A673 (cell line): ENCODE data around the gene ELAVL3. TPM values are rescaled to one million over a fixed set of nuclear protein-coding genes. Genes with fewer than 3 reads are reported as not detected.

Experiments
- BruUV-seq: library from RNA; stranded (reverse); fragments of 400-500 nt; replicated peaks from 2 replicates; lab custom pipeline; 2021; lab: Mats Ljungman, UMichigan
- CTCF ChIA-PET: fragments of 300-600 bp; sonication (Branson Sonifier 250); formaldehyde crosslinking; loops from one replicate; lab custom pipeline; 2022; ENCODE audit warnings: antibody characterized with exemption; lab: Charles Lee
- POLR2A ChIA-PET: fragments of 300-600 bp; sonication (Branson Sonifier 250); formaldehyde crosslinking; loops from one replicate; lab custom pipeline; 2022; ENCODE audit warnings: antibody characterized with exemption; ENCODE audit not compliant: low non-redundant PET; lab: Charles Lee
- DNase-seq: peaks from one replicate; pipeline ENCODE4 v3.0.0-alpha.2; 2015; ENCODE audit warnings: low spot score
- H3K27ac ChIP-seq: fragments of 200-600 bp; sonication (generic); 2 replicates; pipeline ENCODE4 v1.5.1; 2016; ENCODE audit warnings: mixed run types, low read depth, mild to moderate bottlenecking, mixed read lengths, antibody characterized with exemption, low read length; ENCODE audit not compliant: poor library complexity, severe bottlenecking
- H3K27me3 ChIP-seq: fragments of 200-600 bp; sonication (generic); replicated peaks from 2 replicates; pipeline ENCODE4 v1.6.1; 2017; ENCODE audit warnings: mixed run types, low read depth, mild to moderate bottlenecking, mixed read lengths, antibody characterized with exemption, low read length; ENCODE audit not compliant: insufficient read depth, poor library complexity
- H3K36me3 ChIP-seq: fragments of 200-600 bp; sonication (generic); 2 replicates; pipeline ENCODE4 v1.6.1; 2016; ENCODE audit warnings: mixed run types, mild to moderate bottlenecking, mixed read lengths, antibody characterized with exemption, low read length; ENCODE audit not compliant: insufficient read depth, poor library complexity, severe bottlenecking
- H3K4me1 ChIP-seq: fragments of 200-600 bp; sonication (generic); 2 replicates; pipeline ENCODE4 v1.6.1; 2017; ENCODE audit warnings: mixed run types, mild to moderate bottlenecking, mixed read lengths, antibody characterized with exemption, low read length; ENCODE audit not compliant: insufficient read depth, poor library complexity, severe bottlenecking
- H3K4me3 ChIP-seq: fragments of 200-600 bp; sonication (generic); 2 replicates; pipeline ENCODE4 v1.5.1; 2016; ENCODE audit warnings: low read depth, mixed run types, mild to moderate bottlenecking, mixed read lengths, low read length; ENCODE audit not compliant: poor library complexity, severe bottlenecking
- H3K9me3 ChIP-seq: fragments of 200-600 bp; sonication (generic); 2 replicates; pipeline ENCODE4 v1.6.1; 2016; ENCODE audit warnings: mixed run types, low read depth, mild to moderate bottlenecking, mixed read lengths, antibody characterized with exemption, low read length; ENCODE audit not compliant: poor library complexity, severe bottlenecking
- EZH2 ChIP-seq: fragments of 200-600 bp; sonication (generic); IDR thresholded peaks from 2 replicates; pipeline ENCODE4 v1.6.1; 2017; ENCODE audit warnings: borderline replicate concordance, low read depth, mild to moderate bottlenecking, mixed read lengths, antibody characterized with exemption, low read length; ENCODE audit not compliant: poor library complexity, severe bottlenecking
- intact Hi-C: fragments of 100-400 bp; cut with micrococcal nuclease; formaldehyde crosslinking; loops from one replicate; pipeline ENCODE4 v1.10.0; 2022; ENCODE audit not compliant: unreplicated experiment
- total RNA-seq: library from RNA; stranded (reverse); gene quantifications from 2 replicates; pipeline ENCODE4 v1.2.3, GENCODE V29; 2021
- TF ChIP-seq, protein P1 (sequence below): fragments of 300-800, 200-600 bp; sonication (generic); conservative IDR thresholded peaks from 2 replicates; pipeline ENCODE4 v1.5.1; 2017; ENCODE audit warnings: low read depth, mild to moderate bottlenecking, antibody characterized with exemption, low read length, moderate library complexity, mixed read lengths

ELAVL3 gene
- total RNA-seq, 1 experiment from 2014 or later: 5.3 TPM

DNA sequence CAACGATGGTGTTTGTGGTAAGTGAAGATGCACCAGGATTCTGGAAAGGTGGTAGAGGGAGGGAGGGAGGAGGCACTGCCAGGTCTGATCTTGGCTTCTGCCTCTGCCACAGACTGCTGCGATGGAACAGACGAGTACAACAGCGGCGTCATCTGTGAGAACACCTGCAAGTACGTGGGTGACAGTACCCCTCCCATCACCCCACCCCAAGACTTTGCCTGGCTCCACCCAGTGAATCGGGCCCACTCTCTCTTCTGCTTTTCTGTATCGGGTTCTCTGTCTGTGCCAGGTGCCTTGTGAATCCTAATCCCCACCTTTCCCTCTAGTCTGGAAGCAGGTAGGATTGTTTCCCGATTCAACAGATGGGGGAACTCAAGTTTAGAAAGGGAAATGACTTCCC, 42.9 kb downstream of the ELAVL3 start:
- Histone ChIP-seq H3K9me3 (no peaks in the 10 kb centered on the region), H3K4me3 (no peak overlapping the region), H3K36me3 (peaks cover 51% of the 10 kb centered on the region), H3K27me3 (no peaks in the 10 kb centered on the region), H3K27ac (no peak overlapping the region), H3K4me1 (peaks cover 13% of the 10 kb centered on the region)
- ChIA-PET POLR2A (no interaction called here), CTCF (interaction anchor here (0.7 kb wide), 1 partner anchor 57 kb away, joined by 3 read pairs; no protein-coding TSS in a partner anchor)
- DNase-seq: no peak
- intact Hi-C loops: loop anchor here (5.0 kb wide), 1 partner anchor 56 kb away; the partner anchor contains the start of gene EPOR
- no TSS peak for BruUV-seq
- TF ChIP-seq EZH2: no peak
- TF ChIP-seq, protein P1, sequence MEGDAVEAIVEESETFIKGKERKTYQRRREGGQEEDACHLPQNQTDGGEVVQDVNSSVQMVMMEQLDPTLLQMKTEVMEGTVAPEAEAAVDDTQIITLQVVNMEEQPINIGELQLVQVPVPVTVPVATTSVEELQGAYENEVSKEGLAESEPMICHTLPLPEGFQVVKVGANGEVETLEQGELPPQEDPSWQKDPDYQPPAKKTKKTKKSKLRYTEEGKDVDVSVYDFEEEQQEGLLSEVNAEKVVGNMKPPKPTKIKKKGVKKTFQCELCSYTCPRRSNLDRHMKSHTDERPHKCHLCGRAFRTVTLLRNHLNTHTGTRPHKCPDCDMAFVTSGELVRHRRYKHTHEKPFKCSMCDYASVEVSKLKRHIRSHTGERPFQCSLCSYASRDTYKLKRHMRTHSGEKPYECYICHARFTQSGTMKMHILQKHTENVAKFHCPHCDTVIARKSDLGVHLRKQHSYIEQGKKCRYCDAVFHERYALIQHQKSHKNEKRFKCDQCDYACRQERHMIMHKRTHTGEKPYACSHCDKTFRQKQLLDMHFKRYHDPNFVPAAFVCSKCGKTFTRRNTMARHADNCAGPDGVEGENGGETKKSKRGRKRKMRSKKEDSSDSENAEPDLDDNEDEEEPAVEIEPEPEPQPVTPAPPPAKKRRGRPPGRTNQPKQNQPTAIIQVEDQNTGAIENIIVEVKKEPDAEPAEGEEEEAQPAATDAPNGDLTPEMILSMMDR: no peak

DNA sequence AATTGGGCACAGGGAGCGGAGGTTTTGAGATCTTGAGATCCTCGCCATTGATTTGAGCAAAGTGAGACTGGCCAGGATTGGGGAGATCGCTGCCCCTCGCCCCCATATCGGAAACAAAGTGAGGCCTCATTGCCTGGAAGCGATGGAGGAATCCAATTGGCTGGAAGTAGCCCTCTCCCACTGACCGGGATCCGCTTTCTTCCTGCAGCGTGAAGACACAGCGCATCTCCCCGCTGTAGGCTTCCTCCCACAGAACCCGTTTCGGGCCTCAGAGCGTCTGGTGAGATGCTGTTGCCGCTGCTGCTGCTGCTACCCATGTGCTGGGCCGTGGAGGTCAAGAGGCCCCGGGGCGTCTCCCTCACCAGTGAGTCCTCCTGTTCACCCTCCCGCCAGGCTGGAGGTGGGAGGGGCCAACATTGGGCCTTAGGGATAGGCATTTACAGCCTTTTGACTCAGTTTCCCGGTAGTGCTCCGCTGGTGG, 45.0 kb downstream of the ELAVL3 start:
- intact Hi-C loops: loop anchor here (5.0 kb wide), 1 partner anchor 54 kb away; the partner anchor contains the start of gene EPOR
- peaks cover 34% of the 10 kb centered on the region for H3K36me3 ChIP-seq
- no peaks in the 10 kb centered on the region for H3K9me3 ChIP-seq
- ChIA-PET CTCF (interaction anchor here (0.7 to 2.7 kb wide), 4 partner anchors 14 to 55 kb away, joined by 3 to 14 read pairs (median 4); no protein-coding TSS in a partner anchor), POLR2A (interaction anchor here (0.5 kb wide), 1 partner anchor 517 kb away, joined by 3 read pairs; no protein-coding TSS in a partner anchor)
- H3K4me3 ChIP-seq: peak overlapping the region; percentile 67
- TF ChIP-seq, protein P1: no peak
- TF ChIP-seq EZH2: no peak
- H3K27me3 ChIP-seq: no peaks in the 10 kb centered on the region
- no peak for DNase-seq
- peaks cover 13% of the 10 kb centered on the region for H3K4me1 ChIP-seq
- TSS peak; percentile 70 for BruUV-seq
- peak overlapping the region; percentile 82 for H3K27ac ChIP-seq

DNA sequence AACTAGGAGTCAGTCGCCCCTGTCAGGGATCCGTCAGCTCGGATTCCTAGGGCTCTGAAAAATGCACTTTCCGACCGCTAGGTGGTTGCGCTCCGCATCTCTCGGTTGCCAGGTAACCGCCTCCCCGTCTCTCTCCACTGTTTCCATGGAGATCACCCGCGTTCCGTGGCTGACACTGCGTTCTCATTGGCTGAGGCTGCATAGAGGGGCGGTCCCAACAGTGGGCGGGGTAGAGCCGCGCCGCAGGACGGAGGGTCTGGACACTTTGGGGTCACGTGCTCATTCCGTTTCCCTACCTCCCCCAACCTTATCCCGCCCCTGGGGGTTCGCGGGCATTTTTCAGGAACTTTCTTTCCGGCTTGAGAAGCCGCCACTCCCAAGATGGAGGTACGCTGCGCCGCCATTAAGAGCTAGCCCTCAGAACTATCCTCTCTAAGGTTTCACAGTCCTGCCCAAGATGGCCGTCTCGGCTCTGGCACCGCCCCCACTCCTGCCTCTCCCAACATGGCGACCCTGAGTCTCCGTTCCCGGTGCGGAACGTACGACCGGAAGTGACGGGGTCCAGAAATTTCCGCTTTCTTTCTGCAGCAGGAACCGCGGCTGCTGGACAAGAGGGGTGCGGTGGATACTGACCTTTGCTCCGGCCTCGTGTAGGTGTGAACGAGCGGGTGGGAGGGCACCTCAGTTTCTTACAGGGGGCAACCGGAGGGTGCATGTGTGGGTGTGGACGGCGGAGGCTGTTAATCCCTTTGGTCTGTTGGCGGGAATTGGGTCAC, 45.6 kb downstream of the ELAVL3 start, which contains the start of the genes ODAD3 and PRKCSH:
Gene ODAD3 (minus strand): TSS at position 65 of the 776 bp plus-strand sequence. CDS start 105 bp downstream, outside the sequence.
Gene PRKCSH (plus strand): TSS at position 579 of the 776 bp plus-strand sequence. CDS start 483 bp downstream, outside the sequence.
- H3K9me3 ChIP-seq: no peaks in the 10 kb centered on the region
- BruUV-seq: no TSS peak
- H3K27ac ChIP-seq: peak within 1 kb of the TSS; percentile 82
- intact Hi-C loops: loop anchor here (5.0 kb wide), 1 partner anchor 53 kb away; the partner anchor contains the start of gene EPOR
- H3K4me3 ChIP-seq: peak within 1 kb of the TSS; percentile 67
- H3K4me1 ChIP-seq: peaks cover 13% of the 10 kb centered on the region
- peak; percentile 100 for DNase-seq
- ChIA-PET CTCF (interaction anchor here (0.6 to 2.7 kb wide), 7 partner anchors 10 to 159 kb away, joined by 3 to 14 read pairs (median 4); no protein-coding TSS in a partner anchor), POLR2A (interaction anchor here (0.5 kb wide), 1 partner anchor 516 kb away, joined by 3 read pairs; no protein-coding TSS in a partner anchor)
- TF ChIP-seq, protein P1: peak; percentile 91
- no peak for TF ChIP-seq EZH2
- peaks cover 28% of the 10 kb centered on the region for H3K36me3 ChIP-seq
- H3K27me3 ChIP-seq: no peaks in the 10 kb centered on the region
